ENCODE results near the gene CD200R1L. TPM values are rescaled to one million over a fixed set of nuclear protein-coding genes. Genes with fewer than 3 reads are reported as not detected.

Gene CD200R1L
- total and polyA plus RNA-seq, 2 experiments from 2014 or later = not detected

GRCh38 chr3:112871735-112872134, 25.1 kb upstream of the CD200R1L start:
- no peak overlapping the region for H3K4me2 ChIP-seq (ENCODE audit: unreplicated experiment)
- no peaks in the 10 kb centered on the region for H3K9me3 ChIP-seq (ENCODE audit: low read depth)
- H3K4me3 ChIP-seq = no peak overlapping the region
- no peaks in the 10 kb centered on the region for H3K4me1 ChIP-seq (ENCODE audit: insufficient read depth)
- TF ChIP-seq EZH2 (IDR thresholded peaks at IDR 0.05; ENCODE audit: insufficient read depth, poor library complexity, severe bottlenecking) = no peak
- no peak for TF ChIP-seq EZH2phosphoT487 (IDR thresholded peaks at IDR 0.05; ENCODE audit: insufficient read depth, low read depth)
- in situ Hi-C loops (cut with MboI) = no loop called here
- H3K36me3 ChIP-seq (ENCODE audit: low read depth) = no peaks in the 10 kb centered on the region
- no peak overlapping the region for H2AFZ ChIP-seq
- DNase-seq = no peak
- H3K27me3 ChIP-seq (replicated peaks; ENCODE audit: insufficient read depth) = no peaks in the 10 kb centered on the region
- H4K20me1 ChIP-seq (ENCODE audit: insufficient read depth) = no peaks in the 10 kb centered on the region
- 39 to 50% methylated on average over 3 of the region's 3 CpGs for WGBS, 2 experiments (ENCODE audit: low coverage in 1 of 2, low lambda C conversion rate in 2 of 2, missing lambda C conversion rate in 2 of 2)
- no peak overlapping the region for H3K27ac ChIP-seq
- H3F3A ChIP-seq (ENCODE audit: insufficient read depth) = no peaks in the 10 kb centered on the region
- no peaks in the 10 kb centered on the region for H3K79me2 ChIP-seq (ENCODE audit: insufficient read depth)
- H3K9me2 ChIP-seq (ENCODE audit: insufficient read depth) = no peaks in the 10 kb centered on the region
- H3K9ac ChIP-seq = no peak overlapping the region

GRCh38 chr3:112865757-112866156, 19.1 kb upstream of the CD200R1L start:
- Histone ChIP-seq H2AFZ (no peak overlapping the region), H3K27ac (no peak overlapping the region), H4K20me1 (ENCODE audit: insufficient read depth) (no peaks in the 10 kb centered on the region), H3K9ac (no peak overlapping the region), H3K4me2 (ENCODE audit: unreplicated experiment) (no peak overlapping the region), H3F3A (ENCODE audit: insufficient read depth) (no peaks in the 10 kb centered on the region), H3K79me2 (ENCODE audit: insufficient read depth) (no peaks in the 10 kb centered on the region), H3K4me1 (ENCODE audit: insufficient read depth) (no peaks in the 10 kb centered on the region), H3K4me3 (no peak overlapping the region), H3K36me3 (ENCODE audit: low read depth) (no peaks in the 10 kb centered on the region), H3K9me2 (ENCODE audit: insufficient read depth) (no peaks in the 10 kb centered on the region), H3K9me3 (ENCODE audit: low read depth) (no peaks in the 10 kb centered on the region), H3K27me3 (replicated peaks; ENCODE audit: insufficient read depth) (no peaks in the 10 kb centered on the region)
- no peak for TF ChIP-seq EZH2phosphoT487 (IDR thresholded peaks at IDR 0.05; ENCODE audit: insufficient read depth, low read depth)
- no peak for TF ChIP-seq EZH2 (IDR thresholded peaks at IDR 0.05; ENCODE audit: insufficient read depth, poor library complexity, severe bottlenecking)
- 30 to 32% methylated on average over 2 of the region's 2 CpGs for WGBS, 2 experiments (ENCODE audit: low coverage in 1 of 2, low lambda C conversion rate in 2 of 2, missing lambda C conversion rate in 2 of 2)
- in situ Hi-C loops (cut with MboI) = no loop called here
- DNase-seq = no peak

GRCh38 chr3:112860898-112861297, 14.2 kb upstream of the CD200R1L start:
- Histone ChIP-seq H4K20me1 (ENCODE audit: insufficient read depth) (no peaks in the 10 kb centered on the region), H3K9me3 (ENCODE audit: low read depth) (no peaks in the 10 kb centered on the region), H3K4me2 (ENCODE audit: unreplicated experiment) (no peak overlapping the region), H3K79me2 (ENCODE audit: insufficient read depth) (no peaks in the 10 kb centered on the region), H2AFZ (no peak overlapping the region), H3K4me1 (ENCODE audit: insufficient read depth) (no peaks in the 10 kb centered on the region), H3K9ac (no peak overlapping the region), H3K36me3 (ENCODE audit: low read depth) (no peaks in the 10 kb centered on the region), H3K9me2 (ENCODE audit: insufficient read depth) (no peaks in the 10 kb centered on the region), H3K27me3 (replicated peaks; ENCODE audit: insufficient read depth) (no peaks in the 10 kb centered on the region), H3K4me3 (no peak overlapping the region), H3K27ac (no peak overlapping the region), H3F3A (ENCODE audit: insufficient read depth) (no peaks in the 10 kb centered on the region)
- TF ChIP-seq EZH2 (IDR thresholded peaks at IDR 0.05; ENCODE audit: insufficient read depth, poor library complexity, severe bottlenecking) = no peak
- TF ChIP-seq EZH2phosphoT487 (IDR thresholded peaks at IDR 0.05; ENCODE audit: insufficient read depth, low read depth) = no peak
- in situ Hi-C loops (cut with MboI) = no loop called here
- DNase-seq = no peak

GRCh38 chr3:112858410-112859069, 11.9 kb upstream of the CD200R1L start:
- Histone ChIP-seq H3K4me2 (ENCODE audit: unreplicated experiment) (no peak overlapping the region), H3K4me3 (no peak overlapping the region), H3K36me3 (ENCODE audit: low read depth) (no peaks in the 10 kb centered on the region), H3K9ac (no peak overlapping the region), H2AFZ (no peak overlapping the region), H4K20me1 (ENCODE audit: insufficient read depth) (no peaks in the 10 kb centered on the region), H3K79me2 (ENCODE audit: insufficient read depth) (no peaks in the 10 kb centered on the region), H3K9me3 (ENCODE audit: low read depth) (no peaks in the 10 kb centered on the region), H3F3A (ENCODE audit: insufficient read depth) (no peaks in the 10 kb centered on the region), H3K27ac (no peak overlapping the region), H3K27me3 (replicated peaks; ENCODE audit: insufficient read depth) (no peaks in the 10 kb centered on the region), H3K9me2 (ENCODE audit: insufficient read depth) (no peaks in the 10 kb centered on the region), H3K4me1 (ENCODE audit: insufficient read depth) (no peaks in the 10 kb centered on the region)
- WGBS, 2 experiments (ENCODE audit: low coverage in 1 of 2, low lambda C conversion rate in 2 of 2, missing lambda C conversion rate in 2 of 2) = 36 to 39% methylated on average over 2 of the region's 2 CpGs
- no peak for TF ChIP-seq EZH2 (IDR thresholded peaks at IDR 0.05; ENCODE audit: insufficient read depth, poor library complexity, severe bottlenecking)
- TF ChIP-seq EZH2phosphoT487 (IDR thresholded peaks at IDR 0.05; ENCODE audit: insufficient read depth, low read depth) = no peak
- peak; percentile 10 for DNase-seq
- in situ Hi-C loops (cut with MboI) = no loop called here

GRCh38 chr3:112857526-112857925, 10.9 kb upstream of the CD200R1L start:
- no peaks in the 10 kb centered on the region for H3K27me3 ChIP-seq (replicated peaks; ENCODE audit: insufficient read depth)
- no peaks in the 10 kb centered on the region for H3K9me3 ChIP-seq (ENCODE audit: low read depth)
- no peak overlapping the region for H3K4me2 ChIP-seq (ENCODE audit: unreplicated experiment)
- H4K20me1 ChIP-seq (ENCODE audit: insufficient read depth) = no peaks in the 10 kb centered on the region
- H3K36me3 ChIP-seq (ENCODE audit: low read depth) = no peaks in the 10 kb centered on the region
- H3F3A ChIP-seq (ENCODE audit: insufficient read depth) = no peaks in the 10 kb centered on the region
- H3K79me2 ChIP-seq (ENCODE audit: insufficient read depth) = no peaks in the 10 kb centered on the region
- H2AFZ ChIP-seq = no peak overlapping the region
- no peak overlapping the region for H3K27ac ChIP-seq
- DNase-seq = no peak
- TF ChIP-seq EZH2 (IDR thresholded peaks at IDR 0.05; ENCODE audit: insufficient read depth, poor library complexity, severe bottlenecking) (no peak), EZH2phosphoT487 (IDR thresholded peaks at IDR 0.05; ENCODE audit: insufficient read depth, low read depth) (no peak)
- in situ Hi-C loops (cut with MboI) = no loop called here
- H3K9ac ChIP-seq = no peak overlapping the region
- no peak overlapping the region for H3K4me3 ChIP-seq
- H3K4me1 ChIP-seq (ENCODE audit: insufficient read depth) = no peaks in the 10 kb centered on the region
- H3K9me2 ChIP-seq (ENCODE audit: insufficient read depth) = no peaks in the 10 kb centered on the region

Data from GM23248 (cell line).